CD4-positive, alpha-beta memory T cell (primary cell): ENCODE data around the gene SLC2A9. TPM values are rescaled to one million over a fixed set of nuclear protein-coding genes. Genes with fewer than 3 reads are reported as not detected.
A peak's percentile ranks its signal among the peaks of the same experiment; 100 is the strongest.

Source experiments
- CTCF ChIA-PET: fragments of 350-600 bp; sonication (Branson Sonifier 250); formaldehyde crosslinking; loops from one replicate; lab custom pipeline; 2021; ENCODE audit warnings: inconsistent platforms; ENCODE audit not compliant: partially characterized antibody; lab: Charles Lee
- POLR2A ChIA-PET: fragments of 350-600 bp; sonication (Branson Sonifier 250); formaldehyde crosslinking; loops from one replicate; lab custom pipeline; 2021; ENCODE audit not compliant: partially characterized antibody; lab: Charles Lee
- DNase-seq, 5 donors: peaks; one replicate each; pipeline versions ENCODE4 v3.0.0 to v3.0.0-alpha.2; 2020 to 2022; ENCODE audit warnings: mixed read lengths in 1 of 5
- H3K27ac ChIP-seq: one replicate; pipeline ENCODE4 v1.7.0; 2013; ENCODE audit warnings: low read depth, low read length
- H3K27me3 ChIP-seq: 2 replicates; pipeline ENCODE4 v1.7.0; 2013; ENCODE audit warnings: mild to moderate bottlenecking, low read length, moderate library complexity; ENCODE audit not compliant: insufficient read depth
- H3K36me3 ChIP-seq: 2 replicates; pipeline ENCODE4 v1.7.0; 2013; ENCODE audit warnings: mild to moderate bottlenecking, low read length, moderate library complexity; ENCODE audit not compliant: insufficient read depth
- H3K4me1 ChIP-seq: 2 replicates; pipeline ENCODE4 v1.7.0; 2013; ENCODE audit warnings: mild to moderate bottlenecking, low read length, moderate library complexity; ENCODE audit not compliant: insufficient read depth
- H3K4me3 ChIP-seq, 2 donors: one replicate each; pipeline ENCODE4 v1.7.0; 2013; ENCODE audit warnings: low read length in 2 of 2, mild to moderate bottlenecking in 1 of 2
- H3K9me3 ChIP-seq, 2 donors: one replicate each; pipeline ENCODE4 v1.7.0; 2013; ENCODE audit warnings: low read length in 2 of 2, control low read depth in 1 of 2; ENCODE audit not compliant: control insufficient read depth in 1 of 2
- H3K27ac Mint-ChIP-seq, 7 donors: one replicate each; pipeline ENCODE4 v1.8.0; 2020 to 2021; ENCODE audit warnings: mixed read lengths in 7 of 7, mild to moderate bottlenecking in 6 of 7, inconsistent platforms in 3 of 7, moderate library complexity in 3 of 7
- H3K27me3 Mint-ChIP-seq, 2 donors: one replicate each; pipeline ENCODE4 v1.8.0; 2020 to 2021; ENCODE audit warnings: mixed read lengths in 2 of 2
- H3K36me3 Mint-ChIP-seq, 2 donors: one replicate each; pipeline ENCODE4 v1.8.0; 2020 to 2021; ENCODE audit warnings: mixed read lengths in 2 of 2, inconsistent platforms in 1 of 2, mild to moderate bottlenecking in 1 of 2
- H3K4me1 Mint-ChIP-seq, 4 donors: one replicate each; pipeline ENCODE4 v1.8.0; 2020 to 2021; ENCODE audit warnings: mixed read lengths in 4 of 4, mild to moderate bottlenecking in 1 of 4
- H3K4me3 Mint-ChIP-seq, 8 donors: one replicate each; pipeline ENCODE4 v1.8.0; 2020 to 2021; ENCODE audit warnings: mixed read lengths in 8 of 8, mild to moderate bottlenecking in 7 of 8, moderate library complexity in 6 of 8, inconsistent platforms in 3 of 8
- H3K9me3 Mint-ChIP-seq, 8 donors: one replicate each; pipeline ENCODE4 v1.8.0; 2020 to 2021; ENCODE audit warnings: mixed read lengths in 8 of 8, mild to moderate bottlenecking in 5 of 8, inconsistent platforms in 3 of 8, moderate library complexity in 1 of 8
- intact Hi-C: fragments of 100-400 bp; cut with micrococcal nuclease; formaldehyde crosslinking; loops from one replicate; pipeline ENCODE4 v1.15.1; 2023
- polyA plus RNA-seq, 2 donors: library from polyadenylated mRNA; unstranded; fragments of 300-500 nt; fragmentation: Illumina TruSeq; gene quantifications; one replicate each; pipeline ENCODE4 v1.2.3, GENCODE V29; 2021
- total RNA-seq, 2 experiments: library from RNA; stranded (reverse); gene quantifications; one replicate each; pipeline ENCODE4 v1.2.3, GENCODE V29; 2021

Gene SLC2A9
- total and polyA plus RNA-seq, 4 experiments from 2014 or later: 0.43 to 2.4 (median 1.7) TPM

GRCh38 chr4:9933184-9933583 lies 88.1 kb downstream of the SLC2A9 start:
- POLR2A ChIA-PET: no interaction called here

GRCh38 chr4:9932771-9933170 lies 88.5 kb downstream of the SLC2A9 start:
- Histone ChIP-seq H3K4me3 (no peak overlapping the region), H3K27ac (no peak overlapping the region), H3K4me1 (no peaks in the 10 kb centered on the region), H3K27me3 (no peaks in the 10 kb centered on the region), H3K9me3 (no peaks in the 10 kb centered on the region), H3K36me3 (no peaks in the 10 kb centered on the region)
- no peaks in the 10 kb centered on the region for H3K36me3 Mint-ChIP-seq
- DNase-seq: no peak
- no peaks in the 10 kb centered on the region for H3K9me3 Mint-ChIP-seq
- H3K4me3 Mint-ChIP-seq: no peak overlapping the region
- H3K27me3 Mint-ChIP-seq: no peaks in the 10 kb centered on the region
- ChIA-PET CTCF (no interaction called here), POLR2A (no interaction called here)
- no peak overlapping the region for H3K27ac Mint-ChIP-seq
- intact Hi-C loops: no loop called here
- no peaks in the 10 kb centered on the region for H3K4me1 Mint-ChIP-seq

More at GRCh38 chr4:9933184-9933583, 88.1 kb downstream of the SLC2A9 start:
- no peak overlapping the region for H3K27ac Mint-ChIP-seq
- no peaks in the 10 kb centered on the region for H3K36me3 Mint-ChIP-seq
- Histone ChIP-seq H3K36me3 (no peaks in the 10 kb centered on the region), H3K4me3 (no peak overlapping the region), H3K4me1 (no peaks in the 10 kb centered on the region), H3K9me3 (no peaks in the 10 kb centered on the region), H3K27ac (no peak overlapping the region), H3K27me3 (no peaks in the 10 kb centered on the region)
- DNase-seq: no peak
- no peak overlapping the region for H3K4me3 Mint-ChIP-seq
- intact Hi-C loops: no loop called here
- CTCF ChIA-PET: no interaction called here
- no peaks in the 10 kb centered on the region for H3K4me1 Mint-ChIP-seq
- H3K9me3 Mint-ChIP-seq: no peaks in the 10 kb centered on the region
- no peaks in the 10 kb centered on the region for H3K27me3 Mint-ChIP-seq

GRCh38 chr4:9931146-9931545 lies 90.2 kb downstream of the SLC2A9 start:
- no peak overlapping the region for H3K27ac ChIP-seq
- no peaks in the 10 kb centered on the region for H3K27me3 ChIP-seq
- H3K36me3 ChIP-seq: no peaks in the 10 kb centered on the region
- intact Hi-C loops: no loop called here
- ChIA-PET POLR2A (no interaction called here), CTCF (no interaction called here)
- Mint-ChIP-seq H3K4me1 (no peaks in the 10 kb centered on the region), H3K36me3 (no peaks in the 10 kb centered on the region), H3K27ac (no peak overlapping the region), H3K4me3 (no peak overlapping the region), H3K27me3 (no peaks in the 10 kb centered on the region), H3K9me3 (peaks cover 0 to 2% (median 0%) of the 10 kb centered on the region in 8 donors)
- H3K9me3 ChIP-seq: no peaks in the 10 kb centered on the region
- no peaks in the 10 kb centered on the region for H3K4me1 ChIP-seq
- no peak overlapping the region for H3K4me3 ChIP-seq
- no peak for DNase-seq

GRCh38 chr4:9929111-9929510 lies 92.2 kb downstream of the SLC2A9 start:
- no peaks in the 10 kb centered on the region for H3K36me3 Mint-ChIP-seq
- H3K27me3 Mint-ChIP-seq: no peaks in the 10 kb centered on the region
- no peak overlapping the region for H3K4me3 ChIP-seq
- intact Hi-C loops: no loop called here
- H3K4me1 ChIP-seq: no peaks in the 10 kb centered on the region
- CTCF ChIA-PET: interaction anchor here (1.3 kb wide), 1 partner anchor 10 kb away, joined by 3 read pairs; no protein-coding TSS in a partner anchor
- no peak overlapping the region for H3K27ac Mint-ChIP-seq
- H3K27me3 ChIP-seq: no peaks in the 10 kb centered on the region
- no peak overlapping the region for H3K27ac ChIP-seq
- H3K36me3 ChIP-seq: no peaks in the 10 kb centered on the region
- peaks cover 0 to 2% (median 0%) of the 10 kb centered on the region in 8 donors for H3K9me3 Mint-ChIP-seq
- no peaks in the 10 kb centered on the region for H3K9me3 ChIP-seq
- no peak overlapping the region for H3K4me3 Mint-ChIP-seq
- no peaks in the 10 kb centered on the region for H3K4me1 Mint-ChIP-seq
- POLR2A ChIA-PET: no interaction called here
- DNase-seq: no peak

- no peaks in the 10 kb centered on the region for H3K27me3 Mint-ChIP-seq
- no peak overlapping the region for H3K4me3 ChIP-seq
- no peaks in the 10 kb centered on the region for H3K27me3 ChIP-seq
- no peak overlapping the region for H3K27ac ChIP-seq
- no peaks in the 10 kb centered on the region for H3K4me1 ChIP-seq
- ChIA-PET CTCF (no interaction called here), POLR2A (no interaction called here)
- intact Hi-C loops: no loop called here
- no peaks in the 10 kb centered on the region for H3K36me3 ChIP-seq
- DNase-seq: no peak
- no peaks in the 10 kb centered on the region for H3K4me1 Mint-ChIP-seq
- peaks cover 0 to 2% (median 0%) of the 10 kb centered on the region in 8 donors for H3K9me3 Mint-ChIP-seq
- no peak overlapping the region for H3K4me3 Mint-ChIP-seq
- no peaks in the 10 kb centered on the region for H3K36me3 Mint-ChIP-seq
- H3K9me3 ChIP-seq: no peaks in the 10 kb centered on the region
- no peak overlapping the region for H3K27ac Mint-ChIP-seq
These were observed 93.8 kb downstream of the SLC2A9 start for GRCh38 chr4:9927341-9928007.

GRCh38 chr4:9926586-9926985 lies 94.7 kb downstream of the SLC2A9 start:
- Mint-ChIP-seq H3K4me3 (no peak overlapping the region), H3K4me1 (no peaks in the 10 kb centered on the region), H3K9me3 (peaks cover 0 to 2% (median 0%) of the 10 kb centered on the region in 8 donors), H3K27me3 (no peaks in the 10 kb centered on the region), H3K36me3 (no peaks in the 10 kb centered on the region), H3K27ac (peak overlapping the region in 1 of 7 donors; percentile 32)
- H3K27me3 ChIP-seq: no peaks in the 10 kb centered on the region
- ChIA-PET POLR2A (no interaction called here), CTCF (interaction anchor here (0.7 kb wide), 1 partner anchor 307 kb away, joined by 4 read pairs; no protein-coding TSS in a partner anchor)
- no peak for DNase-seq
- no peaks in the 10 kb centered on the region for H3K9me3 ChIP-seq
- intact Hi-C loops: no loop called here
- H3K4me3 ChIP-seq: no peak overlapping the region
- no peaks in the 10 kb centered on the region for H3K4me1 ChIP-seq
- no peaks in the 10 kb centered on the region for H3K36me3 ChIP-seq
- no peak overlapping the region for H3K27ac ChIP-seq

GRCh38 chr4:9925750-9926439 lies 95.4 kb downstream of the SLC2A9 start:
- Histone ChIP-seq H3K36me3 (no peaks in the 10 kb centered on the region), H3K9me3 (no peaks in the 10 kb centered on the region), H3K27me3 (no peaks in the 10 kb centered on the region), H3K4me1 (no peaks in the 10 kb centered on the region), H3K27ac (no peak overlapping the region), H3K4me3 (no peak overlapping the region)
- POLR2A ChIA-PET: no interaction called here
- Mint-ChIP-seq H3K36me3 (no peaks in the 10 kb centered on the region), H3K4me3 (no peak overlapping the region), H3K9me3 (peaks cover 0 to 2% (median 0%) of the 10 kb centered on the region in 8 donors), H3K27ac (no peak overlapping the region), H3K27me3 (no peaks in the 10 kb centered on the region), H3K4me1 (no peaks in the 10 kb centered on the region)
- intact Hi-C loops: no loop called here
- no peak for DNase-seq
- CTCF ChIA-PET: no interaction called here
